ENCODE data around the gene RASSF5. TPM values are rescaled to one million over a fixed set of nuclear protein-coding genes. Genes with fewer than 3 reads are reported as not detected.

Gene RASSF5
- total and polyA plus RNA-seq, 8 donors = 6.7 to 22.3 (median 12.5) TPM

- H3K36me3 ChIP-seq = no peaks in the 10 kb centered on the region
- no peak for FAIRE-seq
- peaks cover 0 to 5% (median 0%) of the 10 kb centered on the region in 3 donors for H3K4me1 ChIP-seq
- TF ChIP-seq CTCF (IDR thresholded peaks at IDR 0.05) = no peak
- DNase-seq = no peak
- H3K9me3 ChIP-seq = no peaks in the 10 kb centered on the region
- H3K27ac ChIP-seq = no peak overlapping the region
- 94 to 97% methylated on average over 7 of the region's 7 CpGs for WGBS, 2 donors
- H3K27me3 ChIP-seq = no peaks in the 10 kb centered on the region
- ATAC-seq = no peak
- intact Hi-C loops (cut with DNase I) = no loop called here
- no peak overlapping the region for H3K4me3 ChIP-seq
Measured at GRCh38 chr1:206532368-206532767, 25.0 kb downstream of the RASSF5 start.

GRCh38 chr1:206534552-206534951 lies 27.2 kb downstream of the RASSF5 start:
- no peak for DNase-seq

GRCh38 chr1:206535853-206536188 lies 28.5 kb downstream of the RASSF5 start:
- no peak for TF ChIP-seq CTCF (IDR thresholded peaks at IDR 0.05)
- Histone ChIP-seq H3K9me3 (no peaks in the 10 kb centered on the region), H3K4me1 (peaks cover 14 to 21% (median 16%) of the 10 kb centered on the region in 3 donors), H3K36me3 (no peaks in the 10 kb centered on the region), H3K27ac (peak overlapping the region; percentile 46 to 71 (median 58)), H3K27me3 (no peaks in the 10 kb centered on the region), H3K4me3 (no peak overlapping the region)
- peak in 4 of 6 donors; percentile 70 to 84 (median 74) for DNase-seq
- FAIRE-seq = no peak
- intact Hi-C loops (cut with DNase I) = no loop called here
- ATAC-seq = peak; percentile 54 to 77 (median 64)
- WGBS, 2 donors = 33 to 44% methylated on average over 6 of the region's 6 CpGs

More at GRCh38 chr1:206534552-206534951, 27.2 kb downstream of the RASSF5 start:
- H3K27me3 ChIP-seq = no peaks in the 10 kb centered on the region
- no peak for FAIRE-seq
- no peak overlapping the region for H3K4me3 ChIP-seq
- intact Hi-C loops (cut with DNase I) = no loop called here
- H3K27ac ChIP-seq = peak overlapping the region; percentile 24 to 62 (median 54)
- TF ChIP-seq CTCF (IDR thresholded peaks at IDR 0.05) = no peak
- peaks cover 4 to 10% (median 5%) of the 10 kb centered on the region in 3 donors for H3K4me1 ChIP-seq
- WGBS, 2 donors = 91 to 94% methylated on average over 3 of the region's 3 CpGs
- no peaks in the 10 kb centered on the region for H3K36me3 ChIP-seq
- no peaks in the 10 kb centered on the region for H3K9me3 ChIP-seq
- ATAC-seq = no peak

- WGBS, 2 donors = 84% methylated on average over 4 of the region's 4 CpGs
- Histone ChIP-seq H3K36me3 (no peaks in the 10 kb centered on the region), H3K9me3 (no peaks in the 10 kb centered on the region), H3K27ac (peak overlapping the region; percentile 46 to 71 (median 58)), H3K4me1 (peaks cover 21 to 23% (median 21%) of the 10 kb centered on the region in 3 donors), H3K4me3 (no peak overlapping the region), H3K27me3 (no peaks in the 10 kb centered on the region)
- DNase-seq (no peak), FAIRE-seq (no peak), ATAC-seq (no peak)
- no peak for TF ChIP-seq CTCF (IDR thresholded peaks at IDR 0.05)
- intact Hi-C loops (cut with DNase I) = no loop called here
Measured at GRCh38 chr1:206537141-206537540, 29.8 kb downstream of the RASSF5 start.

GRCh38 chr1:206538086-206538770 lies 30.9 kb downstream of the RASSF5 start:
- peak overlapping the region in 3 of 4 donors; percentile 22 to 50 (median 23) for H3K27ac ChIP-seq
- FAIRE-seq = no peak
- WGBS, 2 donors = 54 to 59% methylated on average over 6 of the region's 6 CpGs

More at GRCh38 chr1:206538086-206538770, 30.9 kb downstream of the RASSF5 start:
- intact Hi-C loops (cut with DNase I) = no loop called here
- Histone ChIP-seq H3K4me3 (no peak overlapping the region), H3K9me3 (no peaks in the 10 kb centered on the region), H3K36me3 (no peaks in the 10 kb centered on the region), H3K4me1 (peaks cover 21 to 23% (median 21%) of the 10 kb centered on the region in 3 donors), H3K27me3 (no peaks in the 10 kb centered on the region)
- DNase-seq (no peak), ATAC-seq (no peak)
- TF ChIP-seq CTCF (IDR thresholded peaks at IDR 0.05) = no peak
